NCI-H526 treated with DMSO at 0.1 percent for 48 hours (cell line): ENCODE results near the gene SLFN12.
A peak's percentile ranks its signal among the peaks of the same experiment; 100 is the strongest.
"Not testable (repeated sequence)": the region's sequence is repeated elsewhere in the genome, so short reads cannot be mapped to it uniquely, and the experiment has no call there.

Experiments
- DNase-seq: peaks from one replicate; lab custom pipeline; 2025; lab: John Stamatoyannopoulos, UW

The SLFN12 gene

DNA sequence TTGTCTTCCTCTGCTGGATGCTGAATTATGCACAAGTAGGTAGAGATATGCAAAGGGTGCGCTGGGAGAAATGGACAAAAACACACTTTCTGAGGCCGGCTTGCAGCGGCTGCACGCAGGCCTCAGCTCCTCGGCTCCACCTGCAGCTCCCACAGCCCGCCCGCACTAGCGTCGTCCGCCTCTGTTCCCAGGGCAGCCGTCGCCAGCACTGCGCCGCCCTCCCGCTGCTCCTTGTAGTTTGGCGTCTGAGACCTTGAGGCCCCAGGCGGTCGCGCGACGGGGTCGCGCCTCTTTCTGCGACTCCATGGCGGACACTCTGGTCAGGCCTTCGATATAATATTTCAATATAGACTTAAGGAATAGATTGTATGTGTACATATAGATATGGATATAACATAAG, 24.8 kb downstream of the SLFN12 start:
- no peak for DNase-seq

- DNase-seq = no peak
Observed at GRCh38 chr17:35406568-35406967, 25.7 kb downstream of the SLFN12 start.

DNA sequence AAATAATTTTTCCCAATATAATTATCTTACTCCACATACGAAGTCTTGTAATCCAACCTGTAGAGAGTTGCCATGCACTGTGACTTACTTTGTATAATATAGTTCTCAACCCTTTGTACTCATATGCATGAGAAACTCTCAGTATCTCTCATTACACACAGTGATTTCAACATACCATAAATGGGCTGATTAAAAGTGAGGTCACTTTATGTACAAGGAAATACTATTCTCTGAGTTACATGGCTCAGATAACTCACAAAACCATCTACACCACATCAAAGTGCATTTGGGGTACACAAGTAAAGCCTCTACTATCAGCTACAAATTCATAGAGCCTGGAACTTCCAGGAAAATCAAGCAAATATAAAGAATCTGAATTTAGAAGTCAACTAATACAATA, 27.9 kb downstream of the SLFN12 start:
- DNase-seq = no peak

DNA sequence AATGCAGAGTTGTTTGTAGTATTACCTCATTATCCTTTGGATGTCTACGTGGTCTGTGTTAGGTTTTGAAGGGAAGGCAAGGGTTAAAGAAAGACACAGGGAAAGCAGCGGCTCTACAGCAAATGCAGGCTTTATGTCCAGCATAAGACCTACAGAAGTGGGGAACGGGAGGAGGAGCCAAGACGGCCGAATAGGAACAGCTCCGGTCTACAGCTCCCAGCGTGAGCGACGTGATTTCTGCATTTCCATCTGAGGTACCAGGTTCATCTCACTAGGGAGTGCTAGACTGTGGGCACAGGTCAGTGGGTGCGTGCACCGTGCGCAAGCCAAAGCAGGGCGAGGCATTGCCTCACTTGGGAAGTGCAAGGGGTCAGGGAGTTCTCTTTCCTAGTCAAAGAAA, 38.5 kb downstream of the SLFN12 start:
- DNase-seq = not testable (repeated sequence)

GRCh38 chr17:35390663-35391062, 41.6 kb downstream of the SLFN12 start:
- DNase-seq = no peak

DNA sequence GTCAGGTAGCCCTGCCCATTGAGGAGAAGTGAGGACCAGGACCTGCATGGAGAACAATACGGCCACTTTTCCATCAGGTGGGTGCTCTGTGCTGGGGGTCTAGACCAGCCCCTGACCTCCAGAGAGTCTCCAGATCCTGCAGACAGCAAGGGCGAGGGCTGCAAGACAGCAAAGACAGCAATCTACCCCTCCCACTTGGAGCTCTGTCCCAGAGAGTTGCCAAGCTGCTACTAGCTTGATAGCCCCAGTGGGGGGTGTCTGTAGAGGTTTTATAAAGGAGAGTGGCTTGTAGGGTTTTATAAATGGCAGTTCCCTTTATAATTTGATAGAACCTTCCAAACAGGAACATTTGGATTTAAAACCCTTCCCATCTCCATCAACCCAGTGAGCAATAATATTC, 42.1 kb downstream of the SLFN12 start:
- no peak for DNase-seq

GRCh38 chr17:35387496-35387895, 44.8 kb downstream of the SLFN12 start:
- DNase-seq = no peak

DNA sequence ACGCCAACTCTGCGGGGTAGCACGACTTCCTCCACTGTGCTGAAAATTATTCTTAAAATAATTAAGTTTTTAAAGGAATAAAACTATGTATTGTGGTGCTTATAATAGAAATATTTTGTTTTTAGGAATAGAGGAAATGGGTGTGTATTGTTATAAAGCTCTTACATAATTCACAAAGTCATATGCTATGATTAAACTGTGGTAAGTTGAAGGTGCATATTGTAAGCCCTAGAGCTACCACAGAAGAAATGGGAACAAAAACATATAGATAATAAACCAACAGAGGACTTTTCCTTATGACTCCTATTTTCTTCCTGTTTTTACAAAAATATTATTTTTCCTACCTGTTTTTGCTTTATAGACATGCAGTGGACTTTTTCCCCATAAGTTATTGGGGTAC, 54.6 kb downstream of the SLFN12 start:
- DNase-seq = no peak

GRCh38 chr17:35377068-35377467, 55.2 kb downstream of the SLFN12 start:
- DNase-seq = no peak

DNA sequence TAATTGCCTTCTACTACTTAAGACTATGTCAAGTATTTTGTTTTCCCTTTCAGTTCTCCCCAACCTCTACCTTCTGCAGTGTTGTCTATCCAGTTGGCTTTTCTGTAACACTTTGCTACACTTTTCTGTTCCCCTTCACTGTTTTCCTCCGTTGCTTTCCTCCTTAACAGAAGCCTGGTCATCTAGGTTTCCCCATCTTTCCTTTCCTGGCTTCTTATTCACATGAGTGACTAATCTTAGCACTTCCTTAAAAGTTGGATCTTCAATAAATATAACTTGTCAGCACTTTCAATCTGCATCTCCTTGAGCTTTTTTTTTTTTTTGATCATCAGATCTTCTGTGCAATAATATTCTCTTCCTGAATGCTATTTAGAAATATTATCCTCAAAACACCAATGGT, 56.1 kb downstream of the SLFN12 start:
- no peak for DNase-seq

GRCh38 chr17:35374766-35375344, 57.4 kb downstream of the SLFN12 start:
- no peak for DNase-seq

DNA sequence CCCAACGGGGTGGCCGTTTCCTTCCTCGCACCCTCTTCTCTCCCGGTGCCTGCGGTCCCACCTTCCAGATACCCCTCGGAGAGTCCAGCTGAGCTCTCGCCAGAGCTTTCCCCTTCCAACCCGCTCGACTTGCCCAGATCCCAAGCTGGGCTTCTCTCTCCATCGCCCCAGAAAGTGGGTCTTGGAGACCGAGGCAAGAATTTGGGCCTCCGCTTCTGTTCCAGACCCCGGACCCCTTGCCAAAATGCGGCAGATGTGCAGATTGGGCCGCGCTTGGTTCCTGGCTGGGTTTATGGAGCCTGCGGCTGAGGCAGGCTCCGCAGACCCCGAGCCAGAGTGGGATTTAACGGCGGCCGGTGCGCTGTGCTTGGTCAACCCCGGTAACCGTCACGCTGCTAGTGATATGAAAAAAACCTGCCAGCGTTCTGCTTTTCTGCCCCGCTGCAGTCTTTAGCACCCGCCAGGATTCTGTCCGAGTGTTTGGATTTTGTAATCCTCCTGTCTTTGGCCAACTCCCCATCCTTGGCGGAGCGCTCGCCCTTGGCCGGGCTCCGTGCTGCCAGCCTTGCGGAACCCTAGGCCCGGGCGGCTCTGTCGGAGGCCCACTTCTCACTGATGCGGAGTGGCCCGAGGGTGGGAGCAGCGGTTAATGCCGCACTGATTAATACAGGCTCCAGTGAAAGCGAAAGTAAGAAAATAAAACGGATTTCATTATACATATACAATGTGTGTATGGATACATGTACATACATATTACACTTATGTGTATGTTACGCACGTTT, 58.1 kb downstream of the SLFN12 start:
- DNase-seq = peak; percentile 58

- DNase-seq = peak; percentile 79
Observed at GRCh38 chr17:35373534-35373983, 58.7 kb downstream of the SLFN12 start, which contains the start of gene SLFN11. Gene SLFN11 (minus strand): TSS chr17:35373621. CDS start chr17:35363807, 9,814 bp downstream.

DNA sequence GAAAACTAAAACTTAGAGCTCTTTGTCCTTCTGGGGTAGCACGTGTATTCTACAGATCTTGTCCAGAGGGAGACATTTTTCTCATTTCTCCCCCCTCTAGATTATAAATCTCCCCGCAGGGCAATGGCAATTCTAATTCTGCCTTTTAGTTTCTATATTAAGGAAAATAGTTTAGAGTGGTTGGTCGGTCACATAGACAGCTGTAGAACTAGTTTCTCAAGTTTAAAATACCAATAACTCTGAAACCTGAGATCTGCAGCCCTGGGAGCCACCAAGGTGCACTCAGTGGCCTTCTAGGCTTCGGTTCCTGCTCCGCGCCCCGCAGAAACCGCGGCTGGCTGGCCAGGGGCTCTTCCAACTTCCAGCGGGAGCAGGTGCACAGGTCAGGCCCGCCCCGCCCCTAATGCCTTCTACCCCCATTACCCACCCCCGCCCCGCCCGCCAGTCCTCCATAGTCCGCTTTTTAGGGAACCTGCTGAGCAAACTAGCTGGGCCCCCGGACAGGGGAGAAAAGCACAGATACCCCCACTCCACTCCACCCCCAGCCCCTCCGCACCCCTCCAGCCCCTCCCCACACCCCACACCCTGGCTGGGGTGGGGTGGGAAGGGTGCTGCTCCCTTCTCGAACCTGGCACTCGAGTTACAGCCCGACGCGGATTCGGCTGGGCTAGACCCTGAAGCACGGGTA, 59.3 kb downstream of the SLFN12 start:
- peak; percentile 67 for DNase-seq

DNA sequence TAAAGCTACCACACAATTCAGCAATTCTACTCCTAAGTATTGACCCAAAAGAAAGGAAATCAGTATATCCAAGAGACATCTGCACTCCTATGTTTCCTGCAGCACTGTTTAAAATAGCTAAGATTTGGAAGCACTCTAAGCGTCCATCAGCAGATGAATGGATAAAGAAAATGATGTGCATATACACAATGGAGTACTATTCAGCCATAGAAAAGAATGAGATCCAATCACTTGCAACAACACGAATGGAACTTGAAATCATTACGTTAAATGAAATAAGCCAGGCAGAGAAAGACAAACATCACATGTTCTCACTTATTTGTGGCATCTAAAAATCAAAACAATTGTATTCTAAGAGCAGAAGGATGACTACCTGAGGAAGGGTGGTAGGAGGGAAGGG, 60.4 kb downstream of the SLFN12 start:
- DNase-seq = no peak

DNA sequence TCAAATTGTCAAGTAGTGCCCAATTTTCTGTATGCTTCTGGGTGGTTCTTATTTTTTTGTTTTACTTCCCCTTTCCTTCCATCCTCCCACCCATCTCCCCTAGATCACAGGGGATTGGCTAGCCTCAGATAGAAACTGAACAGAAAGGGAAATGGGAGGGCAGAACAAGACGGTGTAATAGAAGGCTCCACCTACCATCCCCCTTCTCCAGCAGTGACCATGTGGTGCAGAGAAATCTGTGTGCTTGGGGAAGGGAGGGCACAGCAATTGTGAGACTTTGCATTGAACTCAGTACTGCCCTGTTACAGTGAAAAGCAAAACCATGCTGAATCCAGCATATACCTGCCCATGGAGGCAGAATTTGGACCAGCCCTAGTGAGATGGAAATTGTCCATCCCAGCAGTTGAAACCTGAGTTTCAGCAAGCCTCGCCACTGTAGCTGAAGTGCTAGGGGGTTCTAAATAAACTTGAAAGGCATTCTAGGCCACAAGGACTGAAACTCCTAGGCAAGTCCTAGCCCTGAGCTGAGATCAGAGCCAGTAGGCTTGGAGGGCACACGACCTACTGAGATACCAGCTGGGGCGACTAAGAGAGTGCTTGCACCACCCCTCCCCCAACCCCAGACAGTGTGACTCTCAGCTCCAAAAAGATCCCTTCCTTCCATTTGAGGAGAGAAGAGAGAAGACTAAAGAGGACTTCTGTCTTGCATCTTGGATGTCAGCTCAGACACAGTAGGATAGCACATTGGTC, 64.0 kb downstream of the SLFN12 start:
- no peak for DNase-seq

- no peak for DNase-seq
Observed at GRCh38 chr17:35361027-35361426, 71.3 kb downstream of the SLFN12 start.
